ENCODE results near the gene TSPY9.
"Not testable (repeated sequence)": the region's sequence is repeated elsewhere in the genome, so short reads cannot be mapped to it uniquely, and the experiment has no call there.

The TSPY9 gene, protein sequence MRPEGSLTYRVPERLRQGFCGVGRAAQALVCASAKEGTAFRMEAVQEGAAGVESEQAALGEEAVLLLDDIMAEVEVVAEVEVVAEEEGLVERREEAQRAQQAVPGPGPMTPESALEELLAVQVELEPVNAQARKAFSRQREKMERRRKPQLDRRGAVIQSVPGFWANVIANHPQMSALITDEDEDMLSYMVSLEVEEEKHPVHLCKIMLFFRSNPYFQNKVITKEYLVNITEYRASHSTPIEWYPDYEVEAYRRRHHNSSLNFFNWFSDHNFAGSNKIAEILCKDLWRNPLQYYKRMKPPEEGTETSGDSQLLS

DNA sequence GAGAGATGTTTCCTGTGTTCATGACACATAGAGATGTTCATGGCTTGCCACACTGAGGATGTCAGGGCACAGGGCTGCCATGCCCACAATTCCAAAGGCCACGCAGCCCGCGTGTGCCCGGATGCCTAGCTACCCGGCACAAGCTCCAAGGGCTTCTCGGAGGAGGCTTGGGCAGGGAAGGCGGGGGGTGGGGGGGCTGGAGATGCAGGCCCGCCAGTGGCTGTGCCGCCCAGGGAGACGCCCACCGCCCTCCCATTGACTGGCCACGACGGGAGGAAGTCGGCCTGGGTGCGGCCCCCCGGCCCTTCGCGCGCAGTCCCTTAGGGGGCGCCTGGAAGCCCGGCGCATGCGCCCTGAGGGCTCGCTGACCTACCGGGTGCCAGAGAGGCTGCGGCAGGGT is at the start of gene TSPY9:
TSS of gene TSPY9 (plus strand) at position 301 of the 400 bp plus-strand sequence. CDS start at position 347, 46 bp downstream.
- in situ Hi-C loops (cut with HindIII; ENCODE audit: low sequenced_read_pairs); DNase-seq (ENCODE audit: low read depth, low spot score); H3K4me3 ChIP-seq (ENCODE audit: low read depth, low read length): not testable (repeated sequence)

DNA sequence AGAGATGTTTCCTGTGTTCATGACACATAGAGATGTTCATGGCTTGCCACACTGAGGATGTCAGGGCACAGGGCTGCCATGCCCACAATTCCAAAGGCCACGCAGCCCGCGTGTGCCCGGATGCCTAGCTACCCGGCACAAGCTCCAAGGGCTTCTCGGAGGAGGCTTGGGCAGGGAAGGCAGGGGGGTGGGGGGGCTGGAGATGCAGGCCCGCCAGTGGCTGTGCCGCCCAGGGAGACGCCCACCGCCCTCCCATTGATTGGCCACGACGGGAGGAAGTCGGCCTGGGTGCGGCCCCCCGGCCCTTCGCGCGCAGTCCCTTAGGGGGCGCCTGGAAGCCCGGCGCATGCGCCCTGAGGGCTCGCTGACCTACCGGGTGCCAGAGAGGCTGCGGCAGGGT is 20.4 kb upstream of the TSPY9 start, which contains the start of gene TSPY1:
TSS of gene TSPY1 (plus strand) at position 301 of the 400 bp plus-strand sequence. CDS start at position 347, 46 bp downstream.
- H3K4me3 ChIP-seq (ENCODE audit: low read depth, low read length); in situ Hi-C loops (cut with HindIII; ENCODE audit: low sequenced_read_pairs); DNase-seq (ENCODE audit: low read depth, low spot score): not testable (repeated sequence)

DNA sequence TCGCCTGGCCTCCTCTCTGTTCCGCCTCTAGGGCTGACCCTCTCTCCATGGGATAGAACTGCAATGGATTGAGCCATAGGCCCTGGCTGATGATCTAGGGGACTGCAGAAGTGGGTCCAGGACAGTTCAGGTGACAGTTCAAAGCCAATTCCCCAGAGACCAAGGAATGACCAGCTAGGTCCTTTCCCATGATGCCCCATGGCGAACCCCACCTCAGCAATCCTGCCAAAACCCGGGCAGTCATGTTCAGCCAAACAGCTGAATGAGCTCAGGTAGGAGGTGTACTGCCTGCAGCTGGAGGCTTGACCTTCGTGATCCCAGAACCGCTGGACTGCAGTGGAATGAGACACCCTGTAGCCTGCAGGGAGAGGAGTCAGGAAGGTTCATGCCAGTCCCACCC is 17.3 kb downstream of the TSPY9 start:
- H3K4me3 ChIP-seq (ENCODE audit: low read depth, low read length); DNase-seq (ENCODE audit: low read depth, low spot score); in situ Hi-C loops (cut with HindIII; ENCODE audit: low sequenced_read_pairs): not testable (repeated sequence)

DNA sequence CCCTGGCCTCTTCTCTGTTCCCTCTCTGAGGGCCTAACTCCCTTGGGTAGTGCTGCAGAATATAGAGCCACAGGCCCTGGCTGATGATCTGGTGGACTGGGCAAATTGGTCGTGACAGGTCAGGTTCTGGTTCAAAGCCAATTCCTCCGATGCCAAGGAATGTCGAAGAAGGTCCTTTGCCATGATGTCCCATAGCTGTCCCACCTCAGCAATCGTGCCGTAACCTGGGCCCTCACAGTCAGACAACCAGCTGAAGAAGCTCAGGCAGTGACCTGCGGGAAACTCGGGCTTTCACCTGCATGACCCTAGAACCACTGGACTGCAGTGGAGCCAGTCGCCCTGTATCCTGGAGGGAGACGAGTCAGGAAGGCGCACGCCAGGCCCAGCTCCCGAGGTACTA is 29.2 kb downstream of the TSPY9 start:
- in situ Hi-C loops (cut with HindIII; ENCODE audit: low sequenced_read_pairs); DNase-seq (ENCODE audit: low read depth, low spot score); H3K4me3 ChIP-seq (ENCODE audit: low read depth, low read length): not testable (repeated sequence)

DNA sequence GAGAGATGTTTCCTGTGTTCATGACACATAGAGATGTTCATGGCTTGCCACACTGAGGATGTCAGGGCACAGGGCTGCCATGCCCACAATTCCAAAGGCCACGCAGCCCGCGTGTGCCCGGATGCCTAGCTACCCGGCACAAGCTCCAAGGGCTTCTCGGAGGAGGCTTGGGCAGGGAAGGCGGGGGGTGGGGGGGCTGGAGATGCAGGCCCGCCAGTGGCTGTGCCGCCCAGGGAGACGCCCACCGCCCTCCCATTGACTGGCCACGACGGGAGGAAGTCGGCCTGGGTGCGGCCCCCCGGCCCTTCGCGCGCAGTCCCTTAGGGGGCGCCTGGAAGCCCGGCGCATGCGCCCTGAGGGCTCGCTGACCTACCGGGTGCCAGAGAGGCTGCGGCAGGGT is 40.5 kb downstream of the TSPY9 start, which contains the start of gene TSPY10:
TSS of gene TSPY10 (plus strand) at position 301 of the 400 bp plus-strand sequence. CDS start at position 347, 46 bp downstream.
- H3K4me3 ChIP-seq (ENCODE audit: low read depth, low read length); in situ Hi-C loops (cut with HindIII; ENCODE audit: low sequenced_read_pairs); DNase-seq (ENCODE audit: low read depth, low spot score): not testable (repeated sequence)
